GM21423 (cell line): ENCODE measurements around the gene MAGI1.

Experiments used
- ATAC-seq: cut with Tn5 transposase; IDR thresholded peaks from one replicate; pipeline ENCODE4 v1.9.1; 2021; ENCODE audit warnings: mild to moderate bottlenecking, moderate library complexity; ENCODE audit not compliant: unreplicated experiment

The MAGI1 gene

GRCh38 chr3:66015841-66016240 is 22.9 kb downstream of the MAGI1 start:
- no peak for ATAC-seq

- no peak for ATAC-seq
Measured at GRCh38 chr3:66014651-66015050, 24.1 kb downstream of the MAGI1 start.

GRCh38 chr3:66014056-66014455 is 24.7 kb downstream of the MAGI1 start:
- ATAC-seq = no peak

- no peak for ATAC-seq
Measured at GRCh38 chr3:66012711-66013110, 26.0 kb downstream of the MAGI1 start.

GRCh38 chr3:66010739-66011655 is 27.7 kb downstream of the MAGI1 start:
- no peak for ATAC-seq

GRCh38 chr3:66010348-66010738 is 28.4 kb downstream of the MAGI1 start:
- ATAC-seq = no peak

- ATAC-seq = no peak
Measured at GRCh38 chr3:66004244-66004643, 34.5 kb downstream of the MAGI1 start.

GRCh38 chr3:66001626-66002025 is 37.1 kb downstream of the MAGI1 start:
- ATAC-seq = no peak

- no peak for ATAC-seq
Measured at GRCh38 chr3:66000506-66000905, 38.2 kb downstream of the MAGI1 start.

- ATAC-seq = no peak
Measured at GRCh38 chr3:65999606-66000005, 39.1 kb downstream of the MAGI1 start.

- no peak for ATAC-seq
Measured at GRCh38 chr3:65996589-65996988, 42.1 kb downstream of the MAGI1 start.

- no peak for ATAC-seq
Measured at GRCh38 chr3:65995515-65995914, 43.2 kb downstream of the MAGI1 start.

- no peak for ATAC-seq
Measured at GRCh38 chr3:65995030-65995429, 43.7 kb downstream of the MAGI1 start.

- ATAC-seq = no peak
Measured at GRCh38 chr3:65993134-65993900, 45.4 kb downstream of the MAGI1 start.

GRCh38 chr3:65992106-65992505 is 46.6 kb downstream of the MAGI1 start:
- ATAC-seq = no peak

GRCh38 chr3:65988411-65989180 is 50.1 kb downstream of the MAGI1 start:
- ATAC-seq = no peak

GRCh38 chr3:65986285-65986684 is 52.4 kb downstream of the MAGI1 start:
- ATAC-seq = no peak

- ATAC-seq = no peak
Measured at GRCh38 chr3:65984975-65985374, 53.7 kb downstream of the MAGI1 start.

- no peak for ATAC-seq
Measured at GRCh38 chr3:65983100-65983499, 55.6 kb downstream of the MAGI1 start.

- ATAC-seq = no peak
Measured at GRCh38 chr3:65979731-65980130, 59.0 kb downstream of the MAGI1 start.

GRCh38 chr3:65979162-65979561 is 59.6 kb downstream of the MAGI1 start:
- ATAC-seq = no peak
